GM08714 (cell line): ENCODE results near the gene RIBC1.

Source experiments
- H3K4me3 ChIP-seq: fragments of 200-500 bp; sonication (Bioruptor generic); 2 replicates; pipeline ENCODE4 v1.5.1; 2014; ENCODE audit warnings: mild to moderate bottlenecking, low read length, inconsistent platforms
- ZNF274 ChIP-seq: IDR thresholded peaks from 2 replicates; pipeline ENCODE4 v1.6.1; 2012; ENCODE audit warnings: mild to moderate bottlenecking, low read depth, low read length

RIBC1 gene

DNA sequence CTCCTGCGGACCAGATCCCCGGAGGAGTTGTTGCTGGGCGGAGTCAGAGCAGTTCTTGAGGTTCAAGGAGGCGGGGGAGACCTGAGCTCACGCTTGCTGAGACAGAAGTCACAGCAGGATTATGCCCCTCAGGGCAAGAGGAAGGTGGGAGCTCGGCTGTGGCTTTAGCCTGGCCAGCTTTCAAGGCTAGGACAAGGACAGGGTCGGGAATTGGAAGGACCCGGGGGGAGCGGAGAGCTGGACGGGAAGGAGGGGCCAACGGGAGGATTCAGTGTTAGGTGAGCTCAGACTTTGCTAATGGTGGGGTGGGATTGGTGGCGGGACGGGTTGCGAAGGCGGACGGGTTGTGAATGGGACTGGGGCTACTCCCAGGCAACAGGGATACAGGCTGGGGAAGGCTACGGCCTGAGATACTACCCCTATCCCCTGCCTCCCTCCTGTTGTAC lies at the start of gene RIBC1:
TSS of gene RIBC1 (plus strand) at position 13 of the 446 bp plus-strand sequence. CDS start 3,404 bp downstream, outside the sequence.
- no peak for TF ChIP-seq ZNF274
- H3K4me3 ChIP-seq, result peak within 1 kb of the TSS; percentile 82

DNA sequence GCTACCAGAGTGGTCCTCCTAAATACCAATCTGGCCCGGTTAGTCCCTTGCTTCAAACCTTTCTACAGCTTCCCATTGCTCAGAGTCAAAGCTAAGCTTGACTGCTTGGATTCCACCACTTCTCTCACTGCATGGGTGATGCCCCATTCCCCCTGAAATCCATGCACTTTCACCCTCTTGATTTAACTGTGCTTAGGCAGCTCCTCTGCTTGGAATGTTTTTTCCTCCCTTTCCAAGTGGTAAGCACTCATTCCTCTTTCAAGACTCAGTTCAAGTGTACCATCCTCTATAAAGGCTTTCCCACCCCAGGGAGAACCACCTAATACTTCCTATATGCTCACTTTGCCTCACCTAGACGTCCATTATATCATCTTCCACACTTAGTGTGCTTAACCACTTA lies 49.4 kb upstream of the RIBC1 start:
- no peak for TF ChIP-seq ZNF274
- H3K4me3 ChIP-seq, result no peak overlapping the region

DNA sequence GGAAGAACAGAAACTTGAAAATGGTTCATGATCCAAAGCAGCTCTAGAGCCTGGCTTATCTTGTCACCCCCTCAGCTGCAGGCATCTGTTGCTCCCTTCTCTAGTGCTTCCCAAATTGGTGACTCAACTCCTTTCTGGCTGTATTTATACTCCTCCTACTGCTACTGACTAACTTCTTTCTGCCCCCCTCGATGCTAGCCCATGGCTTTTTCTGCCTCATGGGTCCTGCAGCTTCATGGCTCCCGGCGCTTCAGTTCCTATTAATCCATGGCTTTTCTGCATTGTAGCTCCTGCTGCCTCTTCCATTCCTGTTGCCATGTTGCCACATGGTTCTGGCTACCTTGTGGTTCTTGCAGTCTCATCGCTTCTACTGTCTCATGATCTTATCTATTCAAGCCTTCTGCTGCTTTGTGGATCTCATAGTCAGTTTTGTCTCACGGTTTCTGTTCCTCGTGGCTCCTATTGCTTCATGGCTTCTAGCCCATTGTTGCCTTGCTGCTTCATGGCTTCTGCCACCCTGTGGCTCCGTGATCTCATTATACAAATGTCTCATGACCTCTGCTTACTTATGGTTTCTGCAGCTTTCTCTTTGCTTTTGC lies 48.4 kb upstream of the RIBC1 start:
- TF ChIP-seq ZNF274, result no peak
- H3K4me3 ChIP-seq, result no peak overlapping the region

DNA sequence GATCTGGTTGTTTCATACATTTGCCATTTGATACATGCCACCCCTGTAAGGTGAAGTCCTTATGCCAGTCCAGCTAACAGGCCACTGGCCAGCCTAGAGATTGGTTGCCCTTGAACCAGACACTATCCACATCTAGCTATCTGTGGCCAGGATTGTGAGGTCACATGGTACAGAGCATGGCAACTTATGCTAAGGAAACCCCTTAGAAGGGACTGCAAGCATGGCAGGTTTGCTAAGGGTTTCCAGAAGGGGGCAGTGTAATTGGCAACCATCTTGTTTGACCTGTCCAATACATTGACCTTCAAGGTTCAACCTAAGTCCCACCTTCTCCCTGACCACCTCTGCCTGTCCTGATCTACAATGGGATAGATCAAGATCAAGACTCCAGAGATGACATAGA lies 47.8 kb upstream of the RIBC1 start:
- no peak for TF ChIP-seq ZNF274
- no peak overlapping the region for H3K4me3 ChIP-seq

DNA sequence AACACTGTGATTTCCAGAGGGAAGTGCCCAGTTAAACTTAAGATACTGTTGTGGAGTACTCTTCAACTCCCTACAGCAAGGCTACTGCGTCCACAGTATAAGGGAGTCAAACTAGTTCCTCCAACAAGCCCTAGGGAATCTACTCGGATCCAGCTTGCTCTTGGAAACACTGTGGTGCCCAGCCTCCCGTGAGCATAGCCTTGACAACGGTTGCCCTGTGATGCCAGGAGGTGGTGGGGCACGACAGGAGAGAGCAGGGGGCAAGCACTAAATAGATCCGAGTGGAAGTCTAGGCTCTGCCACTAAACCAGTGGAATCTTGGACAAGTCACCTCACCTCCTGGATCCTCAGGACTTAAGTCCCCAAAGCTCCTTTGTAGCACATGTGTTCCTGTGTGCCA lies 45.8 kb upstream of the RIBC1 start:
- TF ChIP-seq ZNF274, result no peak
- no peak overlapping the region for H3K4me3 ChIP-seq

DNA sequence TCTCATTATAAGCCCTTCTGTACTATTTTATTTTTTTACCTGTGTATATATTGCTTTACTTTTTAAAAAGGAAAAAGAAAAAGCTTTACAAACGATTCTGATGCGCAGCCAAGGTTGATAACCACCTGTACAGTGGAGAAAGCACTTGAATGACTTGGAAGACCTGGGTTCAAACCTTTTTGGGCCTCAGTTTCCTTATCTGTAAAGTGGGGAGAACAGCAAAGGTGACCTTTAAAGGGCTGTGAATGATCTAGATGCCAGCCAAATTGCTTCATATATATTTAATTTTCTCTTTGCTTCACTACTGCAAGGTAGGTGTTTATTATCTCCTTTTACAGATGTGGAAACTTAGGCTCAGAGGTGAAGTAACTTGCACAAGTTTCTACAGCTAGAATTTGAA lies 45.2 kb upstream of the RIBC1 start:
- H3K4me3 ChIP-seq, result no peak overlapping the region
- TF ChIP-seq ZNF274, result no peak

DNA sequence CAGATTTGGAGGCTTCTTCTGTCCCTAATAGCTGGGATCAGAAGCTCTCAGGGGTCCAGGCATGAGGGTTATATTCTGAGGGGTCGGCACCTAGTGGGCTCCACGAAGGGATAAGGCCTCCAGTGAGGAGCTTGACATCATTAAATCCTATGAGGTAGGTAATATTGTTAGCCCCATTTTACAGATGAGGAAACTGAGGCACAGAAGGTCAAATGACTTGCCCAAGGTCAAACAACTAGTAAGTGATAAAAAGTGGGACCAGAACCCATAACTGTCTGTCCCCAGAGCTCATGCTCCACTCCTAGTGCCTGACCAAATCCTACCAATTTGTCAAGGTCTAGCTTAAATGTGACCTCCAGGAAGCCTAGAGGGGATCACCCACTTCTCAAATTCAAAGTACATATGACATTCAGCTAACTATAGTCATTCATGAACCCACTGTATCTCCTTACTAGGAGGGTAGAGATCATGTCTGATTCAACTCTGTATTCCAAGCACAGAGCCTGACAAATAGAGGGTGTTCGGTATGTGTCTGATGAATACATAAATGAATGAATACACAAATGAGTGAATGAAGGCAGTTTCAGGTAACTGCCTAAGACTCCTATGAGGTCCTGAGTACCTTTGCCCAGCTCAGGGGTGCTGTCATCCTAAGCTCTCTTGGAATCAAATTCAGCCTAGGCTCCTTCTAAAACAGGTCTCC lies 43.5 kb upstream of the RIBC1 start:
- no peak for TF ChIP-seq ZNF274
- no peak overlapping the region for H3K4me3 ChIP-seq

DNA sequence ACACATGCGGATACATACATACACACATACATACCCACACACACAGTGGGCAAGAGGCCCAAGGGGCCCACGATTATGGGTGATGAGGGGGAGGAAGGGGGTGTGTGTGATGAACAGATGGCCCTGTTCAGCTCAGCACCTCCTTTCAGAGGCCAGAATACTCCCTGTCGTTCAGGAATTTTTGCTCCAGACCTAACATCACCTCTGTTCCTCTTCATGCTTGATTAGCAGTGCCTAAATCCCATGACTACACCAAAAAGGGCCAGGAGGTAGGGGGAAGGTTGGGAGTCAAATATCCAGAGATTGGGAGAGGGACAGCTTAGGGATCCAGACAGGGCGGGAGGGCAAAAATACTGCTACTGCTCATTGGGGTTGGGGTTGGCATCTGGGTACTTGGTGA lies 42.9 kb upstream of the RIBC1 start:
- TF ChIP-seq ZNF274, result no peak
- no peak overlapping the region for H3K4me3 ChIP-seq

DNA sequence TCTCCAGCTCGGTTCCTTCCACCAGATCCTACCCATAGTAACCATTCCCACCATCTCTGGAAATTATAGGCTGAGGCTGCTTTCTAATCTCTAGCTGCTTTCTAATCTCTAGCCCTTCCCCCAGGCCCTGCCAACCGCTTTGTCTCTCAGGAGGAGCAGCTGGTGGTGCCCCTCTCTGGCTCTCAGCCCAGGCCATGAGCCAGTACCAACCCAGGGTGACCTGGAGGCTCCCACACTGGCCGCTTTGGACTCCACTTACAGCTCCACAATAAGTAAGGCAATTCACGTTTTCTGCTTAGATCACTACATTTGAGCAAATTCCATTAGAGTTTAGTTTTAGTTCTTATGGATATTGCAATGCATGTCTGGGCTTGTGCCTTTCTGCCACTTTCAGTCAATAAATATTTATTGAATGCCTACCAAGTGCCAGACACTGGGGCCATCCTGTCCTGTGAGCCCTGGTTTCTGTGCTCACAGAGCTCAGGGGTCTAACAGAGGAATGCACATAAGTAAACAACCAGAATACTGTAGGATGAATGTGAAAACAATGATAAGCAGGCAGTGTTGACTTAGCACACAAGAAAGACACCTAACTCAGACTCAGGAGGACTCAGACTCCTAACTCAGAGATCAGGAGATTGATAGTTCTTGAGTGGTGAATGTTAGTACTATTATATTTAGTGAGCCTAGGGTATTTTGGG lies 39.1 kb upstream of the RIBC1 start:
- no peak overlapping the region for H3K4me3 ChIP-seq
- TF ChIP-seq ZNF274, result no peak

DNA sequence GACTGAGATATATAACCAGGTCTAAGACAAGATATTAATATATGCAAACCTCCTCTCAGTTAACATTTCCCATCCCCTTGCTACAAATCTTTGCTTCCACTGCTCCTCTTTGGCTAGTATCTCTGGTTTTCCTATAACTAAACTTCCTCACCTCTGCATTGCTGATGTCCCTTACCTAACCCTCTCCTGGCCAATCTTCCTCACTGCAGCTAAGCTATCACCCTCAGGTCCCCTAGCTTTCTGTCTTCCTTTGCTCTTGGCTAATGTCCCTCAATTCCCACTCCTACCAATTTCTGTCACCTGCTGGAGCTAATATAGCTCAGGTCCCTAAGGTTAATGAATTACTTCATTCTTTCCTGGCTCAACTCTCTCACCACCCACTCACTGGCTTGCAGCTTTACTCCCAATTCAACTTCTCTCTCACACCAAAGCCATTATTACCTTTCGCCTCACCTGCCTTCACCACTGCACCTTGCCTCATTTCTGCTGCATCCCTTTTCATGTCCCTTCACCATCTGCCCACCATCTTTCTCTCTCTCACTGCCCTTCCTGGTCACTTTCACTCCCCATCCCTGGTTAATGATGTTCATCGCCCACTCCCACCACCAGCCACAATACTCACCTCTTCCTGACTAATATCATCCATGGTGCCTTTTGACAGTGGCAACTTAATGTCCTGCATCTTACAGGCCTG lies 26.9 kb upstream of the RIBC1 start:
- no peak overlapping the region for H3K4me3 ChIP-seq
- TF ChIP-seq ZNF274, result no peak

DNA sequence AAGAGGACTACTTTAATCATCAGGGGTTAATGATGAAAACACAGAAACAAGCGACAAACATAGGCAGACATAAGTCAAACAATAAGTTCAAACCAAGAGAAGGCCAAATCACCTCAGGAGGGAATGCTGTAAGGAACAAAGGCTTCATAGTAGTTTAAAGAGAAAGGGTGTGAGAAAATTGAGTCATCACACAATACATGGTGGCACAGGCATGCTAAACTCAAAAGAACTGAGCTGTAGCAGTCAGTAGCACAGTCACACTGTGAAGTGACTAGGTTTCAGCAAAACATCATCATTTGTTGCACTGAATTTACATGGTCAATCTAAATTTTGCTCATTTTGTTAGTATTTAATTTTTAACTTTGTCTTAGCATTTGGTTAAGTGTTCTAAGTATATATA lies 24.5 kb upstream of the RIBC1 start:
- TF ChIP-seq ZNF274, result no peak

DNA sequence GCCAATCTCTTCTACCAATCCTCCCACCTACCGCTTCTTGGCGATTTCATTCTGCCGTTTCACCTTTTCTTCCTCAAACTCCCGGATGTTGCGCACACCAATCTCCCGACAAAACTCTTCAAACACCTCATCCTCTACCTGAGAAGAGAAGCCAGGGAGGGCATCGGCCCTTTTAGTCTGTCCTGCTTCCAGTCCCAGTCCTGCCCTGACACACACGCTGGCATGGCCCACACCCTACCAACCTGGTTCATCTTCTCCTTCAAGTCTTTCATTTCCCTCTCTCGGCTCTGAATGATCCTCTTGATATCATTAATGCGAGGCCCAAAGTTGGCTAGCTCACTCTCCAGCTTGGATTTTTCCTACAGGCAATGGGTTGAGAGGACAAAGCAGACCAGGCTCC lies 19.1 kb upstream of the RIBC1 start:
- H3K4me3 ChIP-seq, result no peak overlapping the region
- TF ChIP-seq ZNF274, result no peak

More for the DNA sequence above, 24.5 kb upstream of the RIBC1 start:
- no peak overlapping the region for H3K4me3 ChIP-seq

DNA sequence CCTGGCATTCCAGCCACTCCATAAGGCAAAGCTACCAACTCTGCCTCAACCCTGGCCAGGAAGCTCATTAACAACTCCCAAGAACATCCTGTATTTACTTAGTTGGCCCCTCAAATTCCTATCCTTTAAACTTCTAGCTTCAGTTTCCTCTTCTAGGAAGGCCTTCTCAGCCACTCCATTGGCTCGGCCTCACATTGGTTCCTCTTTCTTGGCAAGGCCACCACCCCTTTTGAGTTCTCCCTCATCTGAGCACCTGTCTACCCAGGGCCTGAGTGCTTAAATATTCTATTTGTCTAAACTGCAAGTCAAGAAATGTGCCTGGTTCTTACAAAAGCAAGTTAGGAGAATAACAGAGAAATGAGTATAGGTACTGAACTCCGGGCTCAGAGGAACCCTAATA lies 10.2 kb upstream of the RIBC1 start:
- H3K4me3 ChIP-seq, result no peak overlapping the region
- no peak for TF ChIP-seq ZNF274

DNA sequence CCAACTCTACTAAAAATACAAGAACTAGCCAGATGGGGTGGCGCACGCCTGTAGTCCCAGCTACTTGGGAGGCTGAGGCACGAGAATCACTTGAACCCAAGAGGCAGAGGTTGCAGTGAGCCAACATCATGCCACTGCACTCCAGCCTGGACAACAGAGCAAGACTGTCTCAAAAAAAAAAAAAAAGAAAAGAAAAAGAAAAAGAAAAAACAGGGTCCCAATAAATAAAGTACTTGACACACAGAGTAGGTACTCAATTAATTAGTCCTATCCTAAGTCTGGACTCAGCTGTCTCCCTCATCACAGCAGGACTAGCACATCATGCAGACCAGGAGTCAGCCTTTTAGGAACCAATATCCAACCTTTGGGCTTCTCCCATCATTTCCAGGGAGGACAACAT lies 2.3 kb upstream of the RIBC1 start:
- H3K4me3 ChIP-seq, result peak overlapping the region; percentile 82

DNA sequence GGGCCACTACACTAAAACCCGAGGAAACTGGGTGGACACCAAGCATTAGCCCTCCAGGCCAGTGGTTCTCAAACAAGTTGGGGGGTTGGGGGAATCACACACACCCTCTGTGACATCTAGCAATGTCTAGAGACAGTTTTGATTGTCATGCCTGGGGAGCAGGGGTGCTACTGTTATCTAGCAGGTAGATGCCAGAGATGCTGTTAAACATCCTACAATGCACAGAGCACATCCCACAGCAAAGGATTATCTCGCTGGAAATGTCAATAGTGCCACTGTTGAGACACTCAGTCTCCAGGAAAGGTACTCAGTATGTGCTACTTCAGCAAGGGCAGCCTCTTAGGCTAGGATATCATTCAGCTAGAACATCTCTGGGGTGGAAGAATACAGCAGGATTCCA lies 1.5 kb upstream of the RIBC1 start:
- peak overlapping the region; percentile 82 for H3K4me3 ChIP-seq
- no peak for TF ChIP-seq ZNF274
